ENCODE results near the gene TACO1. TPM values are rescaled to one million over a fixed set of nuclear protein-coding genes. Genes with fewer than 3 reads are reported as not detected.

TACO1 gene
- total RNA-seq, 6 experiments from 2014 or later = 26.5 to 32.6 (median 30.9) TPM

GRCh38 chr17:63571632-63572310 is 28.9 kb upstream of the TACO1 start:
- Mint-ChIP-seq H3K4me3 (no peak overlapping the region), H3K27me3 (ENCODE audit: insufficient read depth) (no peaks in the 10 kb centered on the region; the same call in 1 of the 2 replicates), H3K27ac (peak overlapping the region; percentile 68), H3K36me3 (ENCODE audit: low read depth) (peaks cover 6% of the 10 kb centered on the region; the same call in 1 of the 2 replicates), H3K9me3 (no peaks in the 10 kb centered on the region), H3K4me1 (ENCODE audit: low read depth) (peaks cover 52% of the 10 kb centered on the region)
- peak; percentile 82 for DNase-seq
- TF ChIP-seq CTCF (IDR thresholded peaks at IDR 0.05) = no peak

GRCh38 chr17:63573634-63574033 is 27.1 kb upstream of the TACO1 start:
- Mint-ChIP-seq H3K4me3 (no peak overlapping the region), H3K36me3 (ENCODE audit: low read depth) (peaks cover 6% of the 10 kb centered on the region; the same call in 1 of the 2 replicates), H3K27ac (peak overlapping the region; percentile 3; the same call in 1 of the 2 replicates), H3K9me3 (no peaks in the 10 kb centered on the region), H3K27me3 (ENCODE audit: insufficient read depth) (no peaks in the 10 kb centered on the region; the same call in 1 of the 2 replicates), H3K4me1 (ENCODE audit: low read depth) (peaks cover 51% of the 10 kb centered on the region)
- peak; percentile 75 for TF ChIP-seq CTCF (IDR thresholded peaks at IDR 0.05)
- DNase-seq = no peak

GRCh38 chr17:63578027-63578768 is 22.5 kb upstream of the TACO1 start:
- TF ChIP-seq CTCF (IDR thresholded peaks at IDR 0.05) = no peak
- peaks cover 13% of the 10 kb centered on the region for H3K4me1 Mint-ChIP-seq (ENCODE audit: low read depth)
- H3K9me3 Mint-ChIP-seq = no peaks in the 10 kb centered on the region
- no peak overlapping the region for H3K4me3 Mint-ChIP-seq
- peak overlapping the region; percentile 29; the same call in 1 of the 2 replicates for H3K27ac Mint-ChIP-seq
- peaks cover 18% of the 10 kb centered on the region for H3K36me3 Mint-ChIP-seq (ENCODE audit: low read depth)
- no peaks in the 10 kb centered on the region for H3K27me3 Mint-ChIP-seq (ENCODE audit: insufficient read depth)
- DNase-seq = no peak

GRCh38 chr17:63578769-63579111 is 22.0 kb upstream of the TACO1 start:
- H3K36me3 Mint-ChIP-seq (ENCODE audit: low read depth) = peaks cover 20% of the 10 kb centered on the region
- peaks cover 12% of the 10 kb centered on the region for H3K4me1 Mint-ChIP-seq (ENCODE audit: low read depth)
- H3K27ac Mint-ChIP-seq = no peak overlapping the region
- no peak overlapping the region for H3K4me3 Mint-ChIP-seq
- no peaks in the 10 kb centered on the region for H3K9me3 Mint-ChIP-seq
- no peak for TF ChIP-seq CTCF (IDR thresholded peaks at IDR 0.05)
- no peak for DNase-seq
- no peaks in the 10 kb centered on the region for H3K27me3 Mint-ChIP-seq (ENCODE audit: insufficient read depth)

GRCh38 chr17:63579633-63580032 is 21.1 kb upstream of the TACO1 start:
- no peak for DNase-seq
- Mint-ChIP-seq H3K4me1 (ENCODE audit: low read depth) (peaks cover 5% of the 10 kb centered on the region; the same call in 1 of the 2 replicates), H3K36me3 (ENCODE audit: low read depth) (peaks cover 14% of the 10 kb centered on the region), H3K27me3 (ENCODE audit: insufficient read depth) (peaks cover 1% of the 10 kb centered on the region; the same call in 1 of the 2 replicates), H3K4me3 (no peak overlapping the region), H3K27ac (no peak overlapping the region), H3K9me3 (no peaks in the 10 kb centered on the region)
- TF ChIP-seq CTCF (IDR thresholded peaks at IDR 0.05) = no peak
